ENCODE data around the gene TGM5.
"Not testable (repeated sequence)": the region's sequence is repeated elsewhere in the genome, so short reads cannot be mapped to it uniquely, and the experiment has no call there.

Gene TGM5

DNA sequence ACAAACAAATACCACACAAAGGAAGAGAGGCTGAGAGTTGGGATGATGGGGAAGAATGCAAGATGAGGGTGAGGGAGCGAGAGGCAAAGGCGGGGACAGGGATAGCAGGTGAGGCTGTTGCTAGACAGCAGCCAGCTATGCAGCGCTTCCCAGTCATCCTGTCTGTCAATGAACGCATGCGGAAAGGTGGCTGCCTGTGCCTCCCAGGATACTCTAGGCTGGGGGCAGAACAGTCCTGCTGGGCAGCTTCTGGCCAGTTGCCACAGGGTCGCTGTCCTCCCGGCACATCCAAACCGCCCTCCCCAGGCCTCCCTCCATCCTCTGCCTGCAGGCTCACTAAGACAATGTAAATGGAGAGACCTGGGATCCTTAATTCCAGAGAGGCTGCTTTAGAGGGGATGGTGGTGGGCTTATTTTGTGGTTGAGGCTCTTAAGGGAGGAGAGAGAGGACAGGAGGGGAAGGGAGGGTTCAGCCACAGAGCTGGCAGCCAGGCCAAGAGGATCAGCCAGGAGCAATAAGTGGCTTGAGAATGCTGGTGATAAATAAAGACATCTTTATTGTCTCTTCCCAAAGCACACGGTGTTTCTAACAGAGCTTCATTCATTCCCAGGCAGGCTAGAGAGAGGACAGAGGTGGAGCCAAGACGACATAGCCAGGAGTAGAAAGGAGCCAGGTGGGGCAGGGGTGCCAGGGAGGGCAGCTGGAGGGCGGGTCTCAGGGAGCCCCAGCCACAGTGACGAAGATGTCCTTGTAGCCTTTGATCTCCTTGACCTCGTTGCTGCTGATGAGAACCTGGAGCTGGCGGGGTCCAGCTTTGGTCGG lies 9.2 kb upstream of the TGM5 start:
- Histone ChIP-seq H3K27ac (no peak overlapping the region), H3K4me3 (no peak overlapping the region), H3K4me1 (no peaks in the 10 kb centered on the region), H3K27me3 (peaks cover 0 to 36% of the 10 kb centered on the region in 2 donors), H3K9me3 (peaks cover 0 to 8% (median 0%) of the 10 kb centered on the region in 3 donors), H3K36me3 (no peaks in the 10 kb centered on the region)
- no peak for DNase-seq
- no peak for TF ChIP-seq CTCF (IDR thresholded peaks at IDR 0.05)
- intact Hi-C loops (cut with DNase I; ENCODE audit: low total_unique reads), result no loop called here

DNA sequence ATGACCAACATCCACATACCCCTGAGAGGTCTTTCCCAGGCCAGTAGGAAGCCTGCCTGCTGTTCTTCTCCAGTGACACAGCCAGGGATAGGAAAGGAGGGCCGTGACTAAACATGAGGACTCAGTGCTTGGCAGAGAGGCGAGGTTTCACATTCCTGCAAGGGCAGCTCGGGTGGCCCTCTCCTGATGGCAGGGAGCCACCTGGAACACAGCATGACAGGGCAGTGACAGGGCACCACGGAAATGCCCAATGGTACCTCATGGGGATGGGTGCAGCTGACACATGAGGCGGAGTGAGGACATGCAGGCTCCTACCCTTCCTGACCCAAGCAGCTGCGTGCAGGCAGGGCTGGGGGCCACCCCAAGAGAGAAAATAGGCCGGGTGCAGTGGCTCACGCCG lies 7.4 kb upstream of the TGM5 start:
- Histone ChIP-seq H3K4me1 (no peaks in the 10 kb centered on the region), H3K27ac (no peak overlapping the region), H3K36me3 (no peaks in the 10 kb centered on the region), H3K4me3 (no peak overlapping the region), H3K27me3 (peaks cover 0 to 34% of the 10 kb centered on the region in 2 donors), H3K9me3 (peaks cover 0 to 8% (median 0%) of the 10 kb centered on the region in 3 donors)
- intact Hi-C loops (cut with DNase I; ENCODE audit: low total_unique reads), result no loop called here
- no peak for TF ChIP-seq CTCF (IDR thresholded peaks at IDR 0.05)
- no peak for DNase-seq

DNA sequence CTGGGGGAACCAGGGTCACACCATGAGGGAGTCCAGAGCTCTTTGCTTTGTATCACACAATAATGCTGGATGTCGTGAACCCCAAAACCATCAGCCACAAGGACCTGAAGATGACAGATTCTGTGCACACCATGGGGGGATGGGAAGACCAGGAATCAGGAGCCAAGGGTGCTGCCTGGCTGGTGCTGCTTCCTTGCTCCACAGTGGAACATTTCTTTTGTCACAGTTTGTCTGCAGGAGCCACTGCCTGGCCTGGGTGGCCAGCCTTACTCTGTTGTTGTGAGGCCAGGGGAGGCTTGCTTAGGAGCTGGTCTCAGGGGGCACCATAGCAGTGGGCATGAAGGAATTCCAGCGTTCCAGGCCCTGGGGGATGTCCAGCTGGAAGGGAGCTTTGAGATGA lies 6.5 kb upstream of the TGM5 start:
- no peak for DNase-seq
- Histone ChIP-seq H3K4me1 (no peaks in the 10 kb centered on the region), H3K36me3 (no peaks in the 10 kb centered on the region), H3K27ac (no peak overlapping the region), H3K4me3 (no peak overlapping the region), H3K27me3 (peaks cover 0 to 41% of the 10 kb centered on the region in 2 donors), H3K9me3 (peaks cover 0 to 8% (median 0%) of the 10 kb centered on the region in 3 donors)
- no peak for TF ChIP-seq CTCF (IDR thresholded peaks at IDR 0.05)
- intact Hi-C loops (cut with DNase I; ENCODE audit: low total_unique reads), result no loop called here

- H3K4me1 ChIP-seq; H3K36me3 ChIP-seq; H3K27ac ChIP-seq; intact Hi-C loops (cut with DNase I; ENCODE audit: low total_unique reads); DNase-seq; H3K9me3 ChIP-seq; H3K4me3 ChIP-seq: not testable (repeated sequence)
- H3K27me3 ChIP-seq, result peaks cover 0 to 33% of the 10 kb centered on the region in 2 donors
These were observed 5.2 kb upstream of the TGM5 start for GRCh38 chr15:43271908-43272307.

GRCh38 chr15:43270676-43271306 lies 4.1 kb upstream of the TGM5 start:
- intact Hi-C loops (cut with DNase I; ENCODE audit: low total_unique reads), result no loop called here
- peaks cover 0 to 8% (median 0%) of the 10 kb centered on the region in 3 donors for H3K9me3 ChIP-seq
- DNase-seq, result no peak
- H3K36me3 ChIP-seq, result no peaks in the 10 kb centered on the region
- H3K4me3 ChIP-seq, result no peak overlapping the region
- H3K4me1 ChIP-seq, result no peaks in the 10 kb centered on the region
- peaks cover 0 to 30% of the 10 kb centered on the region in 2 donors for H3K27me3 ChIP-seq
- TF ChIP-seq CTCF (IDR thresholded peaks at IDR 0.05), result no peak
- no peak overlapping the region for H3K27ac ChIP-seq

DNA sequence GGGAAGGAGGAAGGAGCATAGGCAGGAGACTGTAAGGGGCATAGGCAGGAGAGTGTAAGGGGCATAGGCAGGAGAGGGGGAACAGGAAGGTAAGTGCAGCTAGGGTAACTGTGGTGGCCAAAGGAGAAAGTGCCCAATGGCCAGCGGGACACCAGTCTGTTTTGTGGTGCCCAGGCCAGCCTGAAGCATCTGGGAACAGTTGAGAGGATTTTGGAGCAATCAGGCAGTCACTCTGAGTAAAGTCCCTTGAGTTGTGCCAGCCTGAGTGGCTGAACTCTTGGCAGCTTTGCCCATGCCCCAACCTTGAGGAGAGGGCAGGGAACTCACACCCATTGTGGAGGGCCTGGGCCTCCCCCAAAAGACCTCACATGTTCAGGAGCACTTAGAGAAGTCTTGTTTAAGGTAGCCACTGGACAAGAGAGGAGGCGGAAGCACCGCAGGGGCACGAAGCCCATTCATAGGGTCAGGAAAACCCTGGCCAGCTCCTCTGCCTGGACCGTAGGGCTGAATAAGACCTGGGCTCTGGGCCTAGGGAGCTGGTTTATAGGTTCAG lies 3.5 kb upstream of the TGM5 start:
- intact Hi-C loops (cut with DNase I; ENCODE audit: low total_unique reads), result no loop called here
- no peak for DNase-seq
- no peak for TF ChIP-seq CTCF (IDR thresholded peaks at IDR 0.05)
- Histone ChIP-seq H3K27me3 (peaks cover 0 to 27% of the 10 kb centered on the region in 2 donors), H3K27ac (no peak overlapping the region), H3K4me3 (no peak overlapping the region), H3K36me3 (no peaks in the 10 kb centered on the region), H3K9me3 (peaks cover 0 to 8% (median 0%) of the 10 kb centered on the region in 3 donors), H3K4me1 (no peaks in the 10 kb centered on the region)
